ENCODE data around the gene HLCS.

Gene HLCS

GRCh38 chr21:36738489-36739126 is 227.9 kb downstream of the HLCS start:
- no peak overlapping the region for H3K4me3 ChIP-seq (ENCODE audit: control insufficient read depth, low read depth, low read length)
- DNase-seq (ENCODE audit: low read depth), result no peak
- no peak for TF ChIP-seq CTCF (conservative IDR thresholded peaks at IDR 0.05; ENCODE audit: control insufficient read depth, insufficient read depth, low read depth, low read length)

DNA sequence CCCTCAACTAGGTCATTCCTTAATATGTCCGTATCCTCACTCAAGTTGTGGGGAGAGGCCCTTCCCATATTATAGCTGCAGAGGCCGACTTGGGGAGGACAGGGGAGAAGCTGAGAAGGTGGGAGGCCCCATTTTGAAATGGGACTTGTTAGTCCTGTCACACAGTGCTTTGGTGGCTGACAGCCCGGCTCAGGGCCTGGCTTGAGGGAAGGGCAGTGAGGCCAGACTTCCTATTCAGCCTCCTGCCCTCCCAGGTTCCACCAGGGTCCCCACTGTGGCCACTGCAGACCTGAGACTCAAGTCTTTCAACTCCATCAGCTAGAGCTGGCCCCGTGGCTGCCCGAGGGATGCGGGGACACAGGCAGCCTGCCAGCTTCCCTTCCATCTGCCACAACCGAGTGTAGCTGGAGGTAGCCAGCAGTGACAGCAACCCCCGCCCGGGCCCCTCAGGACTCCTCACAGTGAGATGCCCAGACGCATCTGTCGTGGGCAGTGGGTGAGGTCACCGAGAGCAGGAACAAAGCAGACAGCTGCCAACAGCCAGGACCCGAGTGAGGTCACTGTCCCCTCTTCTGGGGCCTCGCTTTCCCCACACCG is 230.6 kb downstream of the HLCS start:
- DNase-seq (ENCODE audit: low read depth), result no peak
- no peak overlapping the region for H3K4me3 ChIP-seq (ENCODE audit: control insufficient read depth, low read depth, low read length)
- TF ChIP-seq CTCF (conservative IDR thresholded peaks at IDR 0.05; ENCODE audit: control insufficient read depth, insufficient read depth, low read depth, low read length), result no peak

GRCh38 chr21:36735201-36735515 is 231.3 kb downstream of the HLCS start:
- DNase-seq (ENCODE audit: low read depth), result no peak
- no peak for TF ChIP-seq CTCF (conservative IDR thresholded peaks at IDR 0.05; ENCODE audit: control insufficient read depth, insufficient read depth, low read depth, low read length)
- H3K4me3 ChIP-seq (ENCODE audit: control insufficient read depth, low read depth, low read length), result no peak overlapping the region

GRCh38 chr21:36734367-36735200 is 231.9 kb downstream of the HLCS start:
- no peak for DNase-seq (ENCODE audit: low read depth)
- H3K4me3 ChIP-seq (ENCODE audit: control insufficient read depth, low read depth, low read length), result no peak overlapping the region
- no peak for TF ChIP-seq CTCF (conservative IDR thresholded peaks at IDR 0.05; ENCODE audit: control insufficient read depth, insufficient read depth, low read depth, low read length)

GRCh38 chr21:36733857-36734256 is 232.6 kb downstream of the HLCS start:
- DNase-seq (ENCODE audit: low read depth), result no peak
- no peak overlapping the region for H3K4me3 ChIP-seq (ENCODE audit: control insufficient read depth, low read depth, low read length)
- TF ChIP-seq CTCF (conservative IDR thresholded peaks at IDR 0.05; ENCODE audit: control insufficient read depth, insufficient read depth, low read depth, low read length), result no peak

DNA sequence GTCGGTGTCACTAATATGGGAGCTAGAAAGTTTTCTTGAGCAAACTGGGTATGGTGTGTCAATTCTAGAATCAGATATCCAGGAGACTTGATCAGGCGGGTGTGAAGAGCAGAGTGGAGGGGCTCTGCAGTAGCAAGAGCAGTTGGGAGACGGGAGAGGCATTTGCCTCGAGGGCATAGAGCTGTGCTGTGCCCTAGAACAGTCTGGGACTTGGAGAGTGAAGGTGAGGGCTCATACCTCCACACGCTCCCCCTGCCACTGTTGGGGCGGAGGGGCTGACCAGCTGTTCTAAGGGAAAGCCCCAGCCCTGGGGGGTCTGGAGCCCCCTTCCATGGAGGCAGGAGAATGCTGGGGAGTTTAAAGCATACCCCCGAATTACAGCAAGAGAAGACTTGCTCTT is 233.7 kb downstream of the HLCS start:
- H3K4me3 ChIP-seq (ENCODE audit: control insufficient read depth, low read depth, low read length), result no peak overlapping the region
- no peak for DNase-seq (ENCODE audit: low read depth)
- no peak for TF ChIP-seq CTCF (conservative IDR thresholded peaks at IDR 0.05; ENCODE audit: control insufficient read depth, insufficient read depth, low read depth, low read length)
